Daoy (cell line): ENCODE measurements around the gene AGT. TPM values are rescaled to one million over a fixed set of nuclear protein-coding genes. Genes with fewer than 3 reads are reported as not detected.

Experiments
- DNase-seq: peaks from one replicate; pipeline ENCODE4 v3.0.0-alpha.2; 2015; ENCODE audit warnings: low read depth
- total RNA-seq: library from RNA; depleted of rRNA; stranded (reverse); fragments of >200 nt; shearing (Covaris generic); gene quantifications from 2 replicates; pipeline ENCODE4 v1.2.3, GENCODE V29; 2014; rRNA removed

Gene AGT
- total RNA-seq: not detected in 2 replicates

- DNase-seq: peak; percentile 40
Observed at GRCh38 chr1:230713915-230714764, at the start of gene AGT. Gene AGT, minus strand, starts transcription at chr1:230714122. Its CDS starts 3,299 bp downstream, at chr1:230710823.

GRCh38 chr1:230761443-230762167 is 47.7 kb upstream of the AGT start:
- no peak for DNase-seq

GRCh38 chr1:230760360-230760827 is 46.5 kb upstream of the AGT start:
- no peak for DNase-seq

GRCh38 chr1:230759369-230760065 is 45.6 kb upstream of the AGT start:
- DNase-seq: no peak

GRCh38 chr1:230758709-230759368 is 44.9 kb upstream of the AGT start:
- DNase-seq: no peak

- DNase-seq: no peak
Observed at GRCh38 chr1:230757856-230758708, 44.2 kb upstream of the AGT start.

- DNase-seq: no peak
Observed at GRCh38 chr1:230754796-230755195, 40.9 kb upstream of the AGT start.

- DNase-seq: peak; percentile 58
Observed at GRCh38 chr1:230753586-230754251, 39.8 kb upstream of the AGT start.

GRCh38 chr1:230753191-230753585 is 39.3 kb upstream of the AGT start:
- no peak for DNase-seq

- no peak for DNase-seq
Observed at GRCh38 chr1:230752407-230752806, 38.5 kb upstream of the AGT start.

- no peak for DNase-seq
Observed at GRCh38 chr1:230750986-230751625, 37.2 kb upstream of the AGT start.

- DNase-seq: no peak
Observed at GRCh38 chr1:230750576-230750975, 36.7 kb upstream of the AGT start.

GRCh38 chr1:230749635-230750034 is 35.7 kb upstream of the AGT start:
- DNase-seq: no peak

GRCh38 chr1:230749150-230749549 is 35.2 kb upstream of the AGT start:
- no peak for DNase-seq

- no peak for DNase-seq
Observed at GRCh38 chr1:230747890-230748800, 34.2 kb upstream of the AGT start.

- DNase-seq: no peak
Observed at GRCh38 chr1:230747127-230747730, 33.3 kb upstream of the AGT start, which contains the start of gene CAPN9. Gene CAPN9, plus strand, starts transcription at chr1:230747388. Its CDS starts 109 bp downstream, at chr1:230747497.

- no peak for DNase-seq
Observed at GRCh38 chr1:230746617-230747016, 32.7 kb upstream of the AGT start.

GRCh38 chr1:230745071-230745470 is 31.1 kb upstream of the AGT start:
- DNase-seq: no peak
